Calu3 (cell line): Measurements from ENCODE around the gene CAPN15. TPM values are rescaled to one million over a fixed set of nuclear protein-coding genes. Genes with fewer than 3 reads are reported as not detected.

ENCODE experiments used
- BruUV-seq: library from RNA; stranded (reverse); fragments of 400-500 nt; replicated peaks from 2 replicates; lab custom pipeline; 2021; lab: Mats Ljungman, UMichigan
- CTCF ChIA-PET: fragments of 300-600 bp; sonication (Branson Sonifier 250); formaldehyde crosslinking; loops from one replicate; lab custom pipeline; 2022; ENCODE audit warnings: antibody characterized with exemption; lab: Charles Lee
- DNase-seq: peaks from one replicate; pipeline ENCODE4 v3.0.0; 2022
- H3K27ac Mint-ChIP-seq: one replicate; pipeline ENCODE4 v1.8.0; 2022; ENCODE audit warnings: mixed read lengths; ENCODE audit not compliant: unreplicated experiment
- H3K27me3 Mint-ChIP-seq: one replicate; pipeline ENCODE4 v1.8.0; 2022; ENCODE audit warnings: mixed read lengths; ENCODE audit not compliant: unreplicated experiment
- H3K36me3 Mint-ChIP-seq: one replicate; pipeline ENCODE4 v1.8.0; 2022; ENCODE audit warnings: mild to moderate bottlenecking, moderate library complexity, mixed read lengths; ENCODE audit not compliant: insufficient read depth, unreplicated experiment
- H3K4me1 Mint-ChIP-seq: one replicate; pipeline ENCODE4 v1.8.0; 2022; ENCODE audit warnings: mild to moderate bottlenecking, low read depth, mixed read lengths; ENCODE audit not compliant: unreplicated experiment
- H3K4me3 Mint-ChIP-seq: one replicate; pipeline ENCODE4 v1.8.0; 2022; ENCODE audit warnings: mild to moderate bottlenecking, low read depth, moderate library complexity, mixed read lengths; ENCODE audit not compliant: unreplicated experiment
- H3K9me3 Mint-ChIP-seq: one replicate; pipeline ENCODE4 v1.8.0; 2022; ENCODE audit warnings: low read depth, mixed read lengths; ENCODE audit not compliant: unreplicated experiment
- intact Hi-C: fragments of 100-400 bp; cut with micrococcal nuclease; formaldehyde crosslinking; loops from one replicate; pipeline ENCODE4 v1.10.0; 2022; ENCODE audit not compliant: unreplicated experiment
- total RNA-seq: library from RNA; stranded (reverse); gene quantifications from 2 replicates; pipeline ENCODE4 v1.2.3, GENCODE V29; 2022
- TF ChIP-seq, protein P1 (sequence below): fragments of 200-600 bp; IDR thresholded peaks from one replicate; pipeline ENCODE4 v1.8.0; 2022; ENCODE audit warnings: antibody characterized with exemption; ENCODE audit not compliant: unreplicated experiment

CAPN15 gene
- total RNA-seq, 1 experiment from 2014 or later: 108 TPM

DNA sequence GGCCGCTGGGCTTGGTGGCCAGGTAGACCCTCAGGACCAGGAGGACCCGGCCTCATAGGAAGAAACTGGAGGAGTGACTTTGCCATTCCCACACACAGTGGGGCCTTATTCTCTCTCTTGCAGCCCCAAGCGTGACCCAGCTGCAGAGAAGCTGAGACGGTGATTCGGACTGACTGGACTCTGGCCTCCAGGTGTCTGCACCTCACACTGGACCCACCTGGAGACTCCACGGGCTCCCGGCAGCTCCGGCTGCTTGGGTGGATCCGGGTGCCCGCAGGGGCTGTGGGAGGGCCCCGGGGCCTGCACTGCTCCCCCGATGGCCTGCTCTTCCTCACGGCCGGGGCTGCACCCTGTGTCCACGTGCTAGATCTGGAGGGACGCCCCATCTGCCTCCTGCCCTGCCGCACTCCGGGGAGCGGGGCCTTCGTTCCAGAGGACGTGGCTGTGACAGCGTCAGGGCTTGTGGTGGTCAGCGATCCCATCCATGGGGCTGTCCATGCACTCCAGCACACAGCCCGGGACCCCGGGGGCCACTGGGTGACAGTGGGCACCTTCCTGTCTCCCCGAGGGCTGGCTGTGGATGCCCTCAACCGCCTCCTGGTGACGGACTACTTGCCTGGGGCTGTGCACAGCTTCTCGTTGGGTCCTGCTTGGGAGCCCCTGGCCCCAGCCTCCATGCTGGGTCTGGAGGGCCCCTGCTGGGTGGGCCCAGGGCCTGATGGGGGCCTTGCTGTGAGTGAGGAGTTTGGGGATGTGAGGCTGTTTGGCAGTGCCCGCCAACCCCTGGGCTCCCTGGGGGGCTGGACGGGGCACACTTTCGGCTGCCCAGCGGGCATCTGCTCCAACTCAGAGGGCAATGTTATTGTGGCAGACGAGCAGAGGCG is 40.1 kb downstream of the CAPN15 start:
- H3K4me1 Mint-ChIP-seq: peaks cover 16% of the 10 kb centered on the region
- H3K4me3 Mint-ChIP-seq: no peak overlapping the region
- peaks cover 38% of the 10 kb centered on the region for H3K27me3 Mint-ChIP-seq
- intact Hi-C loops: no loop called here
- peaks cover 31% of the 10 kb centered on the region for H3K36me3 Mint-ChIP-seq
- H3K9me3 Mint-ChIP-seq: no peaks in the 10 kb centered on the region
- DNase-seq: no peak
- no peak overlapping the region for H3K27ac Mint-ChIP-seq
- TF ChIP-seq, protein P1, sequence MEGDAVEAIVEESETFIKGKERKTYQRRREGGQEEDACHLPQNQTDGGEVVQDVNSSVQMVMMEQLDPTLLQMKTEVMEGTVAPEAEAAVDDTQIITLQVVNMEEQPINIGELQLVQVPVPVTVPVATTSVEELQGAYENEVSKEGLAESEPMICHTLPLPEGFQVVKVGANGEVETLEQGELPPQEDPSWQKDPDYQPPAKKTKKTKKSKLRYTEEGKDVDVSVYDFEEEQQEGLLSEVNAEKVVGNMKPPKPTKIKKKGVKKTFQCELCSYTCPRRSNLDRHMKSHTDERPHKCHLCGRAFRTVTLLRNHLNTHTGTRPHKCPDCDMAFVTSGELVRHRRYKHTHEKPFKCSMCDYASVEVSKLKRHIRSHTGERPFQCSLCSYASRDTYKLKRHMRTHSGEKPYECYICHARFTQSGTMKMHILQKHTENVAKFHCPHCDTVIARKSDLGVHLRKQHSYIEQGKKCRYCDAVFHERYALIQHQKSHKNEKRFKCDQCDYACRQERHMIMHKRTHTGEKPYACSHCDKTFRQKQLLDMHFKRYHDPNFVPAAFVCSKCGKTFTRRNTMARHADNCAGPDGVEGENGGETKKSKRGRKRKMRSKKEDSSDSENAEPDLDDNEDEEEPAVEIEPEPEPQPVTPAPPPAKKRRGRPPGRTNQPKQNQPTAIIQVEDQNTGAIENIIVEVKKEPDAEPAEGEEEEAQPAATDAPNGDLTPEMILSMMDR: no peak
- BruUV-seq: no TSS peak
- CTCF ChIA-PET: no interaction called here

- DNase-seq: no peak
- H3K36me3 Mint-ChIP-seq: peaks cover 31% of the 10 kb centered on the region
- H3K4me1 Mint-ChIP-seq: peaks cover 16% of the 10 kb centered on the region
- intact Hi-C loops: no loop called here
- peak overlapping the region; percentile 72 for H3K27ac Mint-ChIP-seq
- BruUV-seq: no TSS peak
- H3K4me3 Mint-ChIP-seq: peak overlapping the region; percentile 58
- CTCF ChIA-PET: interaction anchor here (0.6 kb wide), 2 partner anchors 219 to 346 kb away, joined by 6 to 8 read pairs; partner anchors contain the start of gene RPUSD1
- peaks cover 27% of the 10 kb centered on the region for H3K27me3 Mint-ChIP-seq
- H3K9me3 Mint-ChIP-seq: no peaks in the 10 kb centered on the region
- TF ChIP-seq, protein P1: no peak
Observed at GRCh38 chr16:568401-569258, 41.1 kb downstream of the CAPN15 start.

GRCh38 chr16:569445-570254 is 42.1 kb downstream of the CAPN15 start, which contains the start of gene PIGQ:
PIGQ (plus strand) TSS chr16:569968; CDS start chr16:574075, 4,107 bp downstream.
- peaks cover 16% of the 10 kb centered on the region for H3K4me1 Mint-ChIP-seq
- peaks cover 20% of the 10 kb centered on the region for H3K27me3 Mint-ChIP-seq
- TF ChIP-seq, protein P1: no peak
- peak within 1 kb of the TSS; percentile 58 for H3K4me3 Mint-ChIP-seq
- intact Hi-C loops: no loop called here
- BruUV-seq: no TSS peak
- DNase-seq: peak; percentile 70
- no peaks in the 10 kb centered on the region for H3K9me3 Mint-ChIP-seq
- H3K27ac Mint-ChIP-seq: peak within 1 kb of the TSS; percentile 72
- H3K36me3 Mint-ChIP-seq: peaks cover 31% of the 10 kb centered on the region
- CTCF ChIA-PET: interaction anchor here (0.6 kb wide), 1 partner anchor 218 kb away, joined by 8 read pairs; the partner anchor contains the start of gene RPUSD1
